ENCODE data around the gene ANKRD13B.

The ANKRD13B gene

DNA sequence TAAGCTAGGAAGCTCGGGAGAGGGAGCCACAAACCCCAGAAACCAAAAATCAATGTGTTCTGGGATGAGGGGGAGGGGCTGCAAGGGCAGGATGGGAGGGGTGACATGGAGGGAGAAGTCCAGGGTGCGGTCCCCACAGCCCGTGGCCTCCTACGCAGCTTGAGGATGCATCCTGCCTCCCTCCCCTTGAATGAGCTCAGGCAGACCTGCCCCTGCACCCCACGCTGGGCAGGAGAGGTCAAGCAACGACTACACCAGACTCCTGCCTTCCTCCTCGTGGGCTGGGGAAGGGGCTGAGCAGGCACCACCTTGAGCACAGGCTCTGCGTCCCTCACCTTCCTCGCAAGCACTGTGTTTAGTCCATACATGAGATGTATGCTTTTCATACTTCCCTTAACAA, 3.9 kb downstream of the ANKRD13B start:
- DNase-seq, result no peak

GRCh38 chr17:29597361-29598172, 4.6 kb downstream of the ANKRD13B start:
- DNase-seq, result peak; percentile 57 to 73

GRCh38 chr17:29603109-29603674, 10.3 kb downstream of the ANKRD13B start:
- DNase-seq, result no peak

DNA sequence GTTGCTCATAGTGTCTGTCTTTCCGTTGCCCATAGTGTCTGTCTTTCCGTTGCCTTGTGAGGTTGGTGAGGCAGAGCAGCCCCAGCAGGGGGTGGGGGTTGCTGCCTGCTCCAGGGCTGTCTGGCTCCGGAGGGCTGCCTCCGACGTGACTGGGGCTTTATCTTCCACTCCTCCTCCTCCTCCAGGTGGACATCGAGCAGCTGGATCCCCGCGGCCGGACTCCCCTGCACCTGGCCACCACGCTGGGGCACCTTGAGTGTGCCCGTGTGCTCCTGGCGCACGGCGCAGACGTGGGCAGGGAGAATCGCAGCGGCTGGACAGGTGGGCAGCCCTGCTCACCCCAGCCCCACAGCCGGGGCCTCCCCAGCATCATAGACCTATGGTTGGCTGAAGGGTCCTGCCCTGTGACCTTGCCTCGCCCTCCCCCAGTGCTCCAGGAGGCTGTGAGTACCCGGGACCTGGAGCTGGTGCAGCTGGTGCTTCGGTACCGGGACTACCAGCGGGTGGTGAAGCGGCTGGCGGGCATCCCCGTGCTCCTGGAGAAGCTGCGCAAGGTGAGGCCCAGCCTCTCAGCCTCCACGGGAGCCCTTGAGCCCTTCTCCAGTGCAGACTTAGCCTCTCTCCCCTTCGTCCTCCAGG, 14.7 kb downstream of the ANKRD13B start:
- no peak for DNase-seq

DNA sequence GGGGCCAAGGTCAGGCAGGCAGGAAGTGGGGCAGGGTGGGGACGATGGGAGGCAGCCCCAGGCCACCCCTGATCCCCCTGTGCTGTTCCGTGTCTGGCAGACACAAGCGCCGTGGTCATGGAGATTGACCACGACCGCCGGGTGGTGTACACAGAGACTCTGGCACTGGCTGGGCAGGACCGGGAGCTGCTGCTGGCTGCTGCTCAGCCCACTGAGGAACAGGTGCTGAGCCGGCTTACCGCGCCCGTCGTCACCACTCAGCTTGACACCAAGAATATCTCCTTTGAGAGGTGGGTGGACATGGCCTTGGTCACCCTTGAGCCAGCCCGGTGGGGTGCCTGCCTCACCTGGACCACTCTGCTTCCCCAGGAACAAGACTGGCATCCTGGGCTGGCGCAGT, 16.1 kb downstream of the ANKRD13B start:
- no peak for DNase-seq

GRCh38 chr17:29610395-29610794, 17.5 kb downstream of the ANKRD13B start:
- DNase-seq, result no peak

GRCh38 chr17:29611351-29612093, 18.6 kb downstream of the ANKRD13B start:
- DNase-seq, result no peak

DNA sequence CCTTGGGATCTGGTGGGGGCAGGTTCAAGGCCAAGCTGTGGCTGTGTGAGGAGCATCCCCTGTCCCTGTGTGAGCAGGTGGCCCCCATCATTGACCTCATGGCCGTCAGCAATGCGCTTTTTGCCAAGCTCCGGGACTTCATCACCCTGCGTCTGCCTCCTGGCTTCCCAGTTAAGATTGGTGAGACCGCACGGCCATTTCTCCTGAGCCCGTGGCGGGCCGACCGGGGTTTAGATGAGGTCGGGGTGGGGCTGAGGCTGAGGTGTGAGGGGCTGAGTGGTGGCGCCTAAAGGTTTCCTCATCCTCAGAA, 19.1 kb downstream of the ANKRD13B start:
- no peak for DNase-seq

GRCh38 chr17:29612404-29613280, 19.7 kb downstream of the ANKRD13B start:
- no peak for DNase-seq

- DNase-seq, result no peak
These were observed 20.5 kb downstream of the ANKRD13B start for GRCh38 chr17:29613352-29613837.

GRCh38 chr17:29613856-29614255, 20.9 kb downstream of the ANKRD13B start:
- no peak for DNase-seq

DNA sequence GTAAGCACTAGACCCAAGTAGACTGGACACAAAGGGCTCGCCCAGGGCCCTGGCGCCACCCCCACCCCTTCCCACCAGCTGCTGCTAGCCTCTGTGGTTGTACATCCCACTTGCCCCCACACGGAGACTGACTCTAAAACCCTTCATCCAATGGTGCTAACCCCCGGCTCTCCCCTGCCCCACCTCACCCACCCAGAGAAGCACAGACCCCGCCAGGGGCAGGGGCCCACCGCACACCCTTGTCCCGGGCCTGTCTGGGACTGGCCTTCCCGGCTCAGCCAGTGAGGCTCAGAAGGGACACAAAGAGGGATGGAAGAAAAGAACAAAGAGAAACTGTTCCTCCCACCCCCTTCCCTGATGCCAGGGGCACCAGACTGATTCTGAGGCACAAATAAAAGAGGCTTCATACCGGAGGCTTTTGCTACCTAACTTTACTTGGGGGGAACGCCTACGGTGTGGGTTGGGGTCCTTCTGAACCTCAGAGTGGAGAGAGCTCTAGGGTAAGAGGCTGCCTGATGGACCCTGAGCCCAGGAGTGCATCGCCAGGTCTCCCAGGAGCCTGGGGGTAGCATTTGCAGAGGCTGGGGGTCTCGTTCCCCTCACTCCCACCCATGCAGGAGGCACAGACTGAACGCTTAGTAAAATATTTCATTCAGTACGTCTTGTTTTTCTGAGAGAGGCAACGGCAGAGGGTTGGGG, 21.6 kb downstream of the ANKRD13B start:
- DNase-seq, result no peak

- no peak for DNase-seq
These were observed 22.1 kb downstream of the ANKRD13B start for GRCh38 chr17:29615048-29615385.

DNA sequence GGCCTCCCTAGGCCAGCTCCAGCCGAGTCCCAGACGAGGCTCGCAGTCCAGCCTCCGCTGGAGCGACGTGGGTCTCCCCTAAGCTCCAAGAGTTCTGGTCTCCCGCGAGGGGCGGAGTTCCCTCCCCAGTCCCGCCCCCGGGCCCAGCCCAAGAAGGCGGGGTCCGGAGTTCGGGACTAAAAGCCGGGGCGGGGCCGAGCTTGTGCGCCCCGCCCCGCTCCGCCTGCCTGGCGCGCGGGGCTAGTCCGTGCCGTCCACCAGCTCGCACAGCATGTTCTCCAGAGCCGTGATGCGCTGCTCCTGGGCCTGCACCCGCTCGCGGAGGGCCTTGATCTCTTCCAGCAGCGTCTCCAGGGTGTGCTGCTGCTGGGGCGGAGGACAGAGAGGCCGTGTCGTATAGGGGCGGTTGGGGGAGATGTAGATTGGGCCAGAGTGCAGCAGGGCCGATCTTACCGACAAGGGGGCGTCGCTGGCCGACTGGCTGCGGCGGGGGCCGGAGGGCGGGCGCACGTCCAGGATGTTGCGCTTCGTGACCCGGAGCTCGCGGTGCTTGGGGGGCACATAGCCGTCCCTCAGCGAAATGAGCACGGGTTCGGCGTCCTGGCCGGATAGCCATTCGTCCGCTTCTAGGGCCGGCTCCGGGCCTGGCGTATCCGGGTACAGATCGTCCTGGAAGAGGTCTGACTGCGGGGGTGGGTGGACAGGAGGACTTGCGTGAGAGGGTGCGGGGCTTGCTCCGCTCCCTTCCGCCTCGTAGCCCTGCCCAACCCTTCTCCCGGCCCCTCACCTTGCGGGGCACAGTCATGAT, 22.8 kb downstream of the ANKRD13B start:
- peak; percentile 78 to 98 for DNase-seq

DNA sequence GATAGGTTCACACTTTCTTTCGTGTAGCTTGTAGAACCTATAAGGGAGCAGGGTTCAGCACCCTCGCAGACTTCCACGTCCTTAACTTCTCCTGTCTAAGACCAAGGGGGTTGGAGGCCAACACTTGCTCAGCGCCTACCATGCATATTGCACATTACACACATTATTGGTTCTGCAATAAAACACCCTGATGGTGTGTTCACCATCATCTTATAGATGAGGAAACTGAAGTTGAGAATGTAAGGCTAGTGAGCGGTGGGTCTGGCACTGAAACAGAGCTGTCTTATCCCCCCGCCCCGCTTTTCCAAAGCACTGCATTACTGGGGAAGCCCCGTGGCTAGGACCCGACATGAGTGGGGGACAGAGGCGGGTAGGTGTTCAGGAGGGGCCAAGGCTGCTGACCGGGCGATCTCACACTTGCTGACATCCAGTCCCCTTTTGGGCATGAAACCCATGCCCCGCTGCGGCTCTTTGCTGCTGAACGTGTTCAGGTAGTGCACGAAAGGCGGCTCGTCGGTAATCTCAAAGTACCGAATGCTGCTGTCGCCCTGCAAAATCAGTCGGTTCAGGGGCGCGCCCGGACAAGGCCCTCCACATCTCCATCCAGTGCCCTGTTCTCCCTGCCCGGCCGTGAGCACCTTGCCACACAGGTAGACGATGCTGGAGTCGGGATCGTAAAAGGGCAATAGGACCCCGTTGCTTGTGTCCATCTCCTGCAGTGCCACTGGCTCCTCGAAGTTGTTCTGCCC, 23.5 kb downstream of the ANKRD13B start:
- DNase-seq, result peak in 1 of 2 experiments; percentile 77

DNA sequence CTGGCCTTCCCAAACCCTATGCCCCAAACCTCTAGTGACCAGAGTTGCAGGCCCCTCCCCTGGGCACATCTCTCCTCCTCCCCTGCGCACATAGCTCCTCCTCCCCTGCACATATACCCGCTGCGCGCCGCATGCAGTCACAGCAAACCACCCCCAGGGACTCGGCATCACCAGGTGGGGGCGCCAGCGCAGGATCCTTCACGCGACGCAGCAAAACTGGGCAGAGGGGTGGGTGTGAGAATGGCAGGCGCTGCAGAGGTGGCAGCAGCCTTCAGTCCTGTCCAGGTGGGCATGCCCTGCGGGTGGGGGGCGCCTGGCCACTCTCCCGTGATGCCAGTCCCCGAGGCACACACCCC, 24.2 kb downstream of the ANKRD13B start:
- peak; percentile 87 to 98 for DNase-seq

DNA sequence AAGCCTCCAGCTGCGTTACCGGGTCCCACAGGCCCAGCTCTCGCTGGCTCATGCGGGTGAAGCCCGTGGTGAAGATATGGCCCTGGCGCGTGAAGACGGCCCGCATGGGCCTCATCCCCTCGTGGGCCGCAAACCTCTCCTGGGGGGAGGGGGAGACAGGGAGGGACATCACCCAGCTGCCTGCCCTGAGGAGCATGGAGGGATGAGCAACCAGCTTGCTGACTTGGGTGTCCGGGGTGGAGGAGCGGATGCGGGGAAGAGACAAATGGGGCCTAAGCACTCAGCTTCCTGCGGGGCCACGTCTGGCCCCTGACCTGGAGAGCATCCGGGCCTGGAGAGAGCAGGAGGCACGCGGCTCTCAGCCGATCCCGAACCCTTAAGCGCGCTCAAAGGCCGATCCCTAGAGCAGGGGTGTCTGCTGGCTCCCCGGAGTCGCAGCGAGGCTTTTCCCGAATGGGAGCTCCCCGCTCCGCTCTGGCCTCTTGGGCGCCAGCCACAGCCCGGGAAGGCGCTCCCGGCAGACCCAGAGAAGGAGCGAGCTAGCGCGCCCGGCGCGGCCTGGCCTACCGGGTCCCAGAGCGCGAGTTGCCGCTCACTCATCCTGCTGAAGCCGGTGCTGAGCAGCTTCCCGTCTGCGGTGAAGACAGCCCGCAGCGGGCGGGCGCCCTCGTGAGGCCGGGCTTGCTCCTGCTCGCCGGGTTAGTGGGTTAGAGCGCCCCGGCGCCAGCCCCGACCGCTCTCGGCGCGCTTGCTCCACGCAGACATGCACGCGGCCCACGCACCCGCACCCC, 24.7 kb downstream of the ANKRD13B start:
- peak; percentile 54 to 93 for DNase-seq

GRCh38 chr17:29618272-29619065, 25.5 kb downstream of the ANKRD13B start:
- DNase-seq, result no peak

DNA sequence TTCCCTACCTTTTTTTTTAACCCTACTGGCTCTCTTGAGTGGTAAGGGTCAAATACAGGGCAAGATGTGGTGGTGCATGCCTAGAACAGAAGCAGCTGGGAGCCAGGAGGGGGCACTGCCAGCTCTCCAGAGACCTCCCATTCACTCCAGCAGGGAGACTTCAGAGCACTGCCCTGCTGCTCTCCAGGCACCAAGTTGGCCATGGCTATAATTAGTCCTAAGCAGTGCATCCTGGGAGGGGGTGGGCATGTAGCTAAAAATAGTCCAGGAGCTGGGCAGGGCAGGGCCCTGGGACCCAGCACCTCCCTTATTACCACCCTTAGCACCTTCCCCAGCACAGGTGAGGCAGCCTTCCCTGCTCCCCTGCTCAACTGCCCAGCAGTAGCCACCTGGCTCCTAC, 26.3 kb downstream of the ANKRD13B start:
- DNase-seq, result peak; percentile 45 to 81
